Right ventricle myocardium superior (tissue), 1 donor: ENCODE data around the gene FKBP1A. TPM values are rescaled to one million over a fixed set of nuclear protein-coding genes. Genes with fewer than 3 reads are reported as not detected.

Experiments
- total RNA-seq: library from RNA; stranded (reverse); fragmentation: NEBNext Ultra II Directional; extraction: Animal tissue kit (Norgen Biotek cat#: 25700); gene quantifications from one replicate; pipeline ENCODE4 v1.2.1, GENCODE V29; 2021
- donor health status: DM: no; HTN: yes; CAD: no; lungs with severe emphysema.

Gene FKBP1A
- total RNA-seq, 1 donor from 2014 or later, result 112 TPM

Other genes starting within 250 kb of the FKBP1A start
- 5.2 TPM for gene TMEM74B, start 208.1 kb downstream of the FKBP1A start, total RNA-seq
- gene C20orf202, start 189.6 kb downstream of the FKBP1A start, total RNA-seq, result 0.35 TPM
- gene RAD21L1, start 167.0 kb downstream of the FKBP1A start, total RNA-seq, result not detected
- gene SNPH, start 126.8 kb downstream of the FKBP1A start, total RNA-seq, result 8.9 TPM
- 2.5 TPM for gene SDCBP2, start 63.9 kb downstream of the FKBP1A start, total RNA-seq
- 55.8 TPM for gene NSFL1C, start 73.8 kb upstream of the FKBP1A start, total RNA-seq
- gene SIRPB2, start 98.4 kb upstream of the FKBP1A start, total RNA-seq, result 3.1 TPM
- not detected for gene SIRPD, start 164.7 kb upstream of the FKBP1A start, total RNA-seq
- 0.35 TPM for gene SIRPB1, start 227.0 kb upstream of the FKBP1A start, total RNA-seq